IPS-11a (cell line): ENCODE results near the gene GNB1L.
"Not testable (repeated sequence)": the region's sequence is repeated elsewhere in the genome, so short reads cannot be mapped to it uniquely, and the experiment has no call there.

Source experiments
- H3K4me3 ChIP-seq: one replicate; pipeline ENCODE4 v1.5.1; 2013; ENCODE audit warnings: low read depth, low read length, control low read depth

Gene GNB1L

DNA sequence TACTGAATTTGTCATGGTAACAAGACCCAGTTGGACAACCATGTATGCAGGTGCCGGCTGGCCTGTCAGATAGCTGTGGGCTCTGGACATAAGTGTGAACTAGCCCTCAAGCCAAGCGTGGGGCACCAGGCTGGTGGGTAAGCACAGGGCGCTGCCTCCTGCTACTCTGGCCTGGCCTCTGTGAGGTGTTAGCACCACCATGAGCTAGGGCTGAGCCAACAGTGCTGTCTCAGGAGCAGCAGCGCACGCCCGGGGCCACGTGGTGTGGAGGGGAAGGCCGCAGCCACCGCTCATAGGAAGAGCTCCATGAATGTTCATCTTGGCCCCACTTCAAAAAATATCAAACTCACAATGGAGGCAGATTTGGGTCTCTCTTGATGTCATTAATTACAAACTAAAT is 35.3 kb upstream of the GNB1L start:
- H3K4me3 ChIP-seq: no peak overlapping the region

DNA sequence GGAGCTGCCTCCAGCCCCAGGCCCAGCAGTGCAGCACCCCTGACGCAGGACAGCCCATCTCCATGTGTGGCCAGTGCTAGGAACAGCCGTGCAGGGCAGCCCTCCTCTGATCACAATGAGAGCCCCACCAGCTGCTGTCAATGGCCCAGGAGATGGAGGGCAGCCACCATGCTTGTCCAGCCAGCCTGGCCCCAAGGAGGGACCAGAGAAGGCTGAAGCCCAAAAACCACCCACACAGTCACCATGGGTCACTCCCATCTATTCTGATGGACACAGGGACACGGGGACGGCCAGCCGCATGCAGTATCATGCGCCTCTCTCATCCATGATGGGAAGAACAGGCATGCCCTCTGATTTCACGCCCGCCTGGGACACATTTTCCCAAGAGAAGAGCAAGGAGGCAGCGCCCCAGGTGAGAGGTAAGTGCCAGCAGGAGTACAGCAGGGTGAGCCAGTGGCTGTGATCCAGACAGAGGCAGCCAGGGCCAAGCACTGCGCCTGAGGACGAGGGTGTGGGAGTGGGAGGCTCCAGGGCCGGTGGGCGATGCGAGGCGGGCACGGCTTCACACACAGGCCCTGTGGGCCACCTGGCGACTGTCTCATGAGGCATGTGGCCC is 33.6 kb upstream of the GNB1L start:
- H3K4me3 ChIP-seq: no peak overlapping the region

- H3K4me3 ChIP-seq: no peak overlapping the region
These were observed 32.7 kb upstream of the GNB1L start for GRCh38 chr22:19887256-19887985.

- H3K4me3 ChIP-seq: no peak overlapping the region
These were observed 32.1 kb upstream of the GNB1L start for GRCh38 chr22:19886605-19887255.

DNA sequence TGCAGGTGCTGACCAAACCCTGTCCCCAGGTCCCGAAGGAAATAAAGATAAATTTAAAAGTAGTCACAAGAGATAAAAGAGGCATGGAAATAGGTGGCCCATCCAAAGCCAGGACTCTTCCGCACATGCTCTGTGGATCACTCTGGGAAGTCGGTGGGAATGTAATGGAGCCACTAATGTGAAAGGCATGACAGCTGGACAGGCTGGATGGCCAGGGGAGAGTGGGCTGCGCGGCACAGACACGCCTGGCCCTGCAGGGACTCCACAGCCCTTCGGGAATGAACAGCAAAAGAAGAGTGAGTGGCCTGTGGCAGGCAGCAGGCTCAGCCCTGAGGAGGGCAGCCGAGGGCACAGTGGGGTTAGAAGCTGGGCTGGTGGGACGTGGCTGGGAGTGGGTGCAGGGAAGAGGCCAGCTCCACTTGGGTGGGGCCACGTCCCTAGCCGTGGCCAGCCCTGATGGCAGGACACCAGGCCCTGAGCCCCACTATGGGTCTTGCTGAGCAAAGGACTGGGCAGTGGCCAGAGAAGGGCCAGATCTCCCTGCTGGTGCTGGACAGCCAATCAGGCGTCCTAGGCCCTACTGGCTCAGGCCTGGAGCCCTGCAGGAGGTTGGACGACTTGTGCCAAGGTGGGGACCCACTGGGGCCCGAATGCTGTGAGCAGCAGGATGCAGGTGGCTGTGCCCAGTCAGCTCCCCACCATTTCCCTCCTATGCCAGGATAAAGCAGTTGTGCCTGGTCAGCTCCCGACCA is 31.3 kb upstream of the GNB1L start:
- H3K4me3 ChIP-seq: no peak overlapping the region

DNA sequence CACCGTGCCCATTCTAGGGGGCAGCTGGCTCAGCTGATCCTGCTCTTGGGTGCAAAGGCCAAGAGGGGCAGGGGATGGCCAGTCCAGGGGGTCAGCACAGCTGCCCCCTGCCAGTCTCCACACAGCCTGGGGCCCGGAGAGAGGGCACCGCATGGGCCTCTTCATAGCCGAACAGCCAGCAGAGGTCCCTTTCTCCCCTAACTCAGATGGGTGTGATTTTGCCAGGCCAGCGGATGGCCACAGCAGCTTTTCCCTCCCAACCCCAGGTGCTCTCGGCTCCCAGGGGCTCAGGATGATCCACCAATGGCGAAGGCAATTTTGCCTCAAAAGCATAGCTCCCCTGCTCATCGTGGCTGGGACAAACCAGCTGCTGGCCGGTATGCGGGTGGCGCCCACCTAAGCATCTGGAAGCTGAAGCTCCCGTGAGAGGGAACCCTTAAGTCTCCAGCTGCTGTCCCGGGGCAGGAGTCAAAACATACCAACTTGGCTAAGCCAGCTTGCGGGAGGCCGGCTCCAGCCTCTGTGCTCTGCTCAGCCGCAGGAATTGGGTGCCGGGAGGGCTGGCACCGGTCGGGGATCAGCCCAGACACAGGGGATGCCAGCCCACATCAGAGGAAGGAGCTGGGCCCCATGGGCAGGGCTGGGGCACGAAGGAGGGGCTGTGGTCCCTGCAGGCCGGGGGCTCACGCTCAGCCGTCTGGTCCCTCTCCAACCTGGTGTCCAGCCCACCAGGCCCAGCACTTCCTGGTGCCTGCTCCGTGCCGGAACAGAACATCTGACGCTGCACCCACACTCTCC is 30.5 kb upstream of the GNB1L start:
- H3K4me3 ChIP-seq: no peak overlapping the region

DNA sequence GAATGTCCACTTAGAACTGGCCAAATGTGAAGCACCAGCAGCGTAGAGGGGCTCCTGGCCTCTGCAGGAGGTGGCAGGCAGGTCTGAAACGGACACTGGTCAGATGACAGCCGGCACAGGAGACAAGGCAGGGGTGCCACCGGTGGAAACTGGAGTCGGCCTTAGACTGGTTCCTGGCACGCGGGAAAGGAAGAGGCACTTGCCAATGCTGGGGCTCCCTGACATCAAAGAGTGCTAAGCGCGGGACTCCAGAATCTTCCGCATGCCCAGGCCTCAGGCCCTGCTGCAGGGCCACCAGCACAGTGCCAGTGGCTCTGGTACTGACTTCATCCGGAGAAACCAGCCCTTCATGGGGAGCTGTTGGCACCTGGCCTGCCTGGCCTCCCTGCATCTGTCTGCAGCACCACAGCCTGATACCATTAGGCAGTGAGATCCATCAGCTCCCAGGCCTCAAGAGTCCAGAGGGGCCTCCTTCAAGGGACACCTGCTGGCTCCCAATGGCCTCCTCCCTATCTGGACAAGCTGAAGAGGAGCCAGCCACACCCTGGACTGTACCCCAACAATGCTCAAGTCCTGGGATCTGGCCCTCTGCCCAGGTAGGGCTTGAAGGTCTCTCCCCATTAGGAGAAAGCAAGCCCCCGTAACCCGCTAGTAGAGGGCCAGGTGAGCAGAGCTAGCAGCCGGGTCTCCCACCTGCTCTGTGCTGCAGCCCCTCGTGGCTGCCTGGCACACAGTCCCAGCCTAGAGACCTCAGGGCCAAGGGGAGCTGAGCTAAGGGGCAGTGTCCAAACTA is 29.7 kb upstream of the GNB1L start:
- no peak overlapping the region for H3K4me3 ChIP-seq

GRCh38 chr22:19883446-19883845 is 28.8 kb upstream of the GNB1L start:
- not testable (repeated sequence) for H3K4me3 ChIP-seq

- no peak overlapping the region for H3K4me3 ChIP-seq
These were observed 28.0 kb upstream of the GNB1L start for GRCh38 chr22:19882446-19883381.

GRCh38 chr22:19880786-19881569 is 26.3 kb upstream of the GNB1L start:
- H3K4me3 ChIP-seq: no peak overlapping the region

DNA sequence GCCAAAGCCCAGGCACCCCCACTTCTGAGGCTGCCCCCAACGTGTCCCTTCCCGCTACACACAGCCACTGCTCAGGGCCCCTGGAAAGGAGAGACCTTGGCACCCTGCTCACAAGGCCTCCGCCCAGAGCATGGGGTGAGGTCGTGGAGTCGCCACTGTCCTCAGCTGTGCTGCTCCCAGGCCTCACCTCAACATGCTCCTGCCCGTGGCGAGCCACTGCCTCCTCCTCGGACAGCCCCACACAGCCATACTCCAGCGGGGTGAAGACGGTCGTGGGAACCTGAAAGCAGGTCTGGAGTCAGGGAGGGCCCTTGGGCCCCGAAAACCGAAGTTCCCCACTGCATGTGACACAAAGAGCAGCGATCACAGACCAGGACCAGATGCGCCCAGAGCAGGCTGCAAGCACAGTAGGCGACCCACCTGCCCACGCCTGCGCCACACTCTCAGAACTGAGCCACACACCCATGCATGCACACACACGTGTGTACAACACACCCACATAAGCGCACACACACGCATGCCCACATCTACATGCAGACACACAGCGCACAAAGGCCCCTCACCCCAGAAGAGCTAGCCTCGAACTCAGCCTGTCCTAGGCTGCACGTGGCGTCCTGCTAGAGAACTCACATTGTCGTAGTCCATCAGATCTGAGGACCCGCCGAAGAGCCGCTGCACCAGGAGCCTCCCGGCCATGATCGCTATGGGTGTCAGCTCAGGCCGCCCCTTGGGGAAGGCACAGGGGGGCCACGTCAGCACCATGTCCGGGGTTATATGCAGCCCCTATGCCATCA is 25.5 kb upstream of the GNB1L start:
- no peak overlapping the region for H3K4me3 ChIP-seq

DNA sequence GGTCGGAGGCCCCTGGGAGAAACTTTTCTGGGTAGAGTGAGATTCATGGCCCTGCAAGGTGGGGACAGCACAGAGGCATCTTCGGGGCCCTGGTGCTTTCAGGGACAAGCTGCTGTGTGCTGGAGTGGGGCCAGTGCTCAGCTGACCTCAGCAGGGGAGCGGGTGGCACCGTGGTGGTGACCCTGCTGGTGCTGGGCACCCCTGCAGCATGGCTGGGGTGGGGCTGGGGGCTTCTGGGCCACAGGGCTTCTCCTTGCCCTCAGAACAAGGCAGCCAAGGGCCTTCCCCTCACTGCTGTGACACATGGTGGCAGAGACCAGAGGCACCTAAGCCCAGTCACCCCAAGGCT is 24.9 kb upstream of the GNB1L start:
- H3K4me3 ChIP-seq: no peak overlapping the region

GRCh38 chr22:19879246-19879570 is 24.5 kb upstream of the GNB1L start:
- no peak overlapping the region for H3K4me3 ChIP-seq

DNA sequence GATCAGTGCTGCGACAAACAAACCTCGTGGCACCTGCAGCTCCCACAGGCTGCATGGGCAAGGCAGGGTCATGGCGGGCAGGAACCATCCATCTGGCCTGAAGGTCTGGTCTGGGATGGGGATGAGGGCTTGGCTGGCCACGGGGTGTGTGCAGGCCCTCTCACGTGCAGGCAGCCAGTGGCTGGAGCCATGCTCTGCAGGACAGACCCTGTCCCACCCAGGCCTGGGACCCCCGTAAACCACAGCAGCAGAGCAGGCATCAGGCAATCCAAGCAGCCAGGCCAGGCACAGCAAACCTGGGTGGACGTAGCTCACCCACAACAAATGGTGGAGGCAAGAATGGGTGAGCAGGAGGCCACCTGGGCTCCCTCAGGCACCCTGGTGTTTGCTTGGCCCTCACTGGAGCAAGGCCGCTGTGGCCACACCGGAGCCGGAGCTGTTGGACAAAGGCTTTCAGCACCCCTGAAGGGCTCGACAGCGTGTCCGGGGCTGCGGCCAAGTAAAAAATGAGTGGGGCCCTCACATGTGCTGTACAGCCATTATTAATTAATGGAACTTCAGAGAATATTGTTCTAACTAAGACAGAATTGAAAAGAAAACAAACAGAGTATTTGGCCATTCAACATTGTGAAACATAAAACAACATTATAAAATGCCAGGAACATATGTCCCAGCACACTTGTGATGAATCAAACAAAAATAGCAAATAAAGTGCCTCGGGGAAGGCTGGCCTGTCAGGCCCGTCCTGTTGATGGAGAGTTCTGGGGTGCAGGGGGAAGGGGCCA is 24.0 kb upstream of the GNB1L start:
- H3K4me3 ChIP-seq: no peak overlapping the region

DNA sequence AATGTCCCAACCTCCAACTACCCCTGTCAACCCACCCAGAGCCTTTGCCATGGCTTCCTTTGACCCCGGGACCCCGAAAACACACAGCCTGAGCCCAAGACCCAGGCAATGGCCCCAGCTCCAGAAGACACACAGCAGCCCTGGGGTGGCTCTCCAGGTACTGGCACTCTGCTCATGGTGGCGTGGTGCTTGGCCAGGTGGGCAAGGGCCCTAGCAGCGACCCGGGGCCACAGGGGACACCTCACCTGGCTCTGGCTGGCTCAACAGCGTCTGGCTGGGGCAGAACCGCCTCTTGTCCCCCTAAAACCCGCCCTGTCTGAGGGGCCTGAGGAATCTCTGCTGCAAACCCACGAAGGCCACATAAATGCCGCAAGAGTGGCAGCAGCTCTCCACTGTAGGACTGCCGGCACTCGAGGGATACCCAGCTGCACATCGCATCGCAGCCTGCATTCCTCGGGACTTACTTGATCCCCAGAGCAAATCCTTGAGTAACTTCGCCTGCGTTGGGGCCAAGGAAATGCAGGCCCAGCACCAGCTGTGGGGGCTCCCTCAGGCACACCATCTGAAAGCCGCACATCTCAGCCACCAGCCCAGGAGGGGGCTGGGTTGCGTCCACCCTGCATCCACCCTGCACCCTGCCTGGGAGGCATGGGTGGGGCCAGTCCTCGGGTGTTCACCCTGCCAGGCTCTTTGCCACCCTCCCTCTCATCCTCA is 23.1 kb upstream of the GNB1L start:
- H3K4me3 ChIP-seq: no peak overlapping the region

- H3K4me3 ChIP-seq: no peak overlapping the region
These were observed 22.4 kb upstream of the GNB1L start for GRCh38 chr22:19876941-19877625.
